ENCODE measurements around the gene CRCP.

The CRCP gene

DNA sequence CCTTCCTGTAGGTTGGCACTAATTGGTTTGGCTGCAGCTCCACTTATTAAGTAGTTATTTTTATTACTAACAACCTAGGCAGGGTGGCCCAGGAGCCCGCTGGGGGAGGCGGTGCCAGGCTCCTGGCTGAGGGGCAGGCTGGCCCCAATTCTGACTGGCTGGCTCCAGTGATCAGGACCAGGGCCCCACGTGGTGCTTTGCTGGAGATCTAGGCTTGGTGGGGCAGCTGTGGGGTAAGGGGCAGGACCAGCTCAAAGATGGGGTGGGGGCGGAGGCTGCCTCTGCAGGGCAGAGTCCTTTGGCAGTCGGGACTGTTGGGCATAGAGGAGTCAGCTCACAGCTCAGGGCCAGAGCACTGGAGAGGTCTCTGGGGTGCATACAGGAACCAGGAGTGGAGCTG, 36.6 kb upstream of the CRCP start:
- no peak overlapping the region for H3K4me3 ChIP-seq (ENCODE audit: low read depth, low read length)
- DNase-seq (ENCODE audit: low read depth), result no peak
- TF ChIP-seq, protein P1, sequence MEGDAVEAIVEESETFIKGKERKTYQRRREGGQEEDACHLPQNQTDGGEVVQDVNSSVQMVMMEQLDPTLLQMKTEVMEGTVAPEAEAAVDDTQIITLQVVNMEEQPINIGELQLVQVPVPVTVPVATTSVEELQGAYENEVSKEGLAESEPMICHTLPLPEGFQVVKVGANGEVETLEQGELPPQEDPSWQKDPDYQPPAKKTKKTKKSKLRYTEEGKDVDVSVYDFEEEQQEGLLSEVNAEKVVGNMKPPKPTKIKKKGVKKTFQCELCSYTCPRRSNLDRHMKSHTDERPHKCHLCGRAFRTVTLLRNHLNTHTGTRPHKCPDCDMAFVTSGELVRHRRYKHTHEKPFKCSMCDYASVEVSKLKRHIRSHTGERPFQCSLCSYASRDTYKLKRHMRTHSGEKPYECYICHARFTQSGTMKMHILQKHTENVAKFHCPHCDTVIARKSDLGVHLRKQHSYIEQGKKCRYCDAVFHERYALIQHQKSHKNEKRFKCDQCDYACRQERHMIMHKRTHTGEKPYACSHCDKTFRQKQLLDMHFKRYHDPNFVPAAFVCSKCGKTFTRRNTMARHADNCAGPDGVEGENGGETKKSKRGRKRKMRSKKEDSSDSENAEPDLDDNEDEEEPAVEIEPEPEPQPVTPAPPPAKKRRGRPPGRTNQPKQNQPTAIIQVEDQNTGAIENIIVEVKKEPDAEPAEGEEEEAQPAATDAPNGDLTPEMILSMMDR (IDR thresholded peaks at IDR 0.05; ENCODE audit: low read depth, low read length), result no peak
- TF ChIP-seq, protein P2, sequence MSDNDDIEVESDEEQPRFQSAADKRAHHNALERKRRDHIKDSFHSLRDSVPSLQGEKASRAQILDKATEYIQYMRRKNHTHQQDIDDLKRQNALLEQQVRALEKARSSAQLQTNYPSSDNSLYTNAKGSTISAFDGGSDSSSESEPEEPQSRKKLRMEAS (IDR thresholded peaks at IDR 0.05; ENCODE audit: low read depth, low read length), result no peak
- TF ChIP-seq POLR2A (IDR thresholded peaks at IDR 0.05; ENCODE audit: extremely low read depth, insufficient read length), result no peak
- TF ChIP-seq MYC (IDR thresholded peaks at IDR 0.05; ENCODE audit: low read depth, low read length), result no peak

DNA sequence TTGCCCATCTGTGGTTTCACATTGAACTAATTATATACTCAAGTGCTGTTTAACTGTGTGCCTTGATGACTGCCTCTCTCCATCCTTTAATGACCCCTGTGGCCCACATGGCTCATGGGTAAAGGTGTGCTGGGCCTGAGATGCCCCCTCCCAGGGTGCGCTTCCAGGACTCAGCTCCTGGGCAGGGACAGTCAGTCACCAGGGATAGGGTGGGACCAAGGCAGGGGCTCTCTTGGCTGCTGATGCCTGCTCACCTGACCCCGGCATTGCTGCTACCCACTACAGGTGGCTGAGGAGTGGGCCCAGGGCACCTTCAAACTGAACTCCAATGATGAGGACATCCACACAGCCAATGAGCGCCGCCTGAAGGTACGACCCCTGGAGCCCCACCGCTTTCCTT, 32.6 kb upstream of the CRCP start:
- H3K4me3 ChIP-seq (ENCODE audit: low read depth, low read length), result no peak overlapping the region
- TF ChIP-seq POLR2A (IDR thresholded peaks at IDR 0.05; ENCODE audit: extremely low read depth, insufficient read length), result no peak
- TF ChIP-seq MYC (IDR thresholded peaks at IDR 0.05; ENCODE audit: low read depth, low read length), result no peak
- TF ChIP-seq, protein P1 (IDR thresholded peaks at IDR 0.05; ENCODE audit: low read depth, low read length), result no peak
- TF ChIP-seq, protein P2 (IDR thresholded peaks at IDR 0.05; ENCODE audit: low read depth, low read length), result no peak
- DNase-seq (ENCODE audit: low read depth), result no peak

DNA sequence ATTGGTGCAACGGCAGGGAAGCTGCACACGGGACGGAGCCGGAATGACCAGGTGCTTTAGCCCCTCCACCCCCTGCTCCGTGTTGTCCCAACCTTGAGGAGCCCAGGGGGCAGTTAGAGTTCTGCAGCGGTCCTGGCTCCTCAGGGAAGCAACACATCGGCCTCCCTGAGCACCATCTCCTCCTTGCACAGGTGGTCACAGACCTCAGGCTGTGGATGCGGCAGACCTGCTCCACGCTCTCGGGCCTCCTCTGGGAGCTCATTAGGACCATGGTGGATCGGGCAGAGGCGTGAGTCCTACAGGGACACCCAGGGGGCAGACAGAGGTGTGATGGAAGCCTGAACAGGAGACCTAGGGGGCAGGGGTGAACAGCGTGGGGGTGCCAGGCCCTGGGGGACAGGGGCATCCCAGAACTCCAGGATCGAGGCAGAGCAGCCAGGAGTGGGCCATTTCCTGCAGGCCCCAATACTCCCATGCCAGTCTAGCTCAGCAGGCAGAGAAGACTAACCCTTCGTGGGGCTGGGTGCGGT, 31.7 kb upstream of the CRCP start:
- TF ChIP-seq MYC (IDR thresholded peaks at IDR 0.05; ENCODE audit: low read depth, low read length) (no peak), POLR2A (IDR thresholded peaks at IDR 0.05; ENCODE audit: extremely low read depth, insufficient read length) (no peak)
- TF ChIP-seq, protein P1 (IDR thresholded peaks at IDR 0.05; ENCODE audit: low read depth, low read length), result no peak
- TF ChIP-seq, protein P2 (IDR thresholded peaks at IDR 0.05; ENCODE audit: low read depth, low read length), result no peak
- DNase-seq (ENCODE audit: low read depth), result no peak
- no peak overlapping the region for H3K4me3 ChIP-seq (ENCODE audit: low read depth, low read length)

DNA sequence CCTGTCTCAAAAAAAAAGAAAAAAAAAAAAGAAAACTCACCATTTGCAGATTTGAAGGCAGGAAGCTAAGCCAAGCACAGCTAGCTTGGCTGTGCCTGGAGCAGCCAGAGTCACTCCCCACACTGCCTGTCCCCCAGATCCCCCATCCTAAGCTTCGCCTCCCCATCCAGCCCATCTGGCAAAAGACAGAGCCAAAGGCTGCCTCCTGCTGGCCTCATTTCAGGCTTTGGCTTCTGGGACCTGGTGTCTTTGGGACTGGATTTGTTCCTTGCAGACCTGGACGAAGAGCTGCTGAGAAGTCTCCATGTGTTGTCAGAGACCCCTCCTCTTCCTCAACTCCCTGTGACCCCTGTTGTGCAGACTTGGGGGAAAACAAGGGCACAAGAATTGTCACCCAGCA, 31.0 kb upstream of the CRCP start:
- no peak for TF ChIP-seq POLR2A (IDR thresholded peaks at IDR 0.05; ENCODE audit: extremely low read depth, insufficient read length)
- H3K4me3 ChIP-seq (ENCODE audit: low read depth, low read length), result no peak overlapping the region
- DNase-seq (ENCODE audit: low read depth), result no peak

DNA sequence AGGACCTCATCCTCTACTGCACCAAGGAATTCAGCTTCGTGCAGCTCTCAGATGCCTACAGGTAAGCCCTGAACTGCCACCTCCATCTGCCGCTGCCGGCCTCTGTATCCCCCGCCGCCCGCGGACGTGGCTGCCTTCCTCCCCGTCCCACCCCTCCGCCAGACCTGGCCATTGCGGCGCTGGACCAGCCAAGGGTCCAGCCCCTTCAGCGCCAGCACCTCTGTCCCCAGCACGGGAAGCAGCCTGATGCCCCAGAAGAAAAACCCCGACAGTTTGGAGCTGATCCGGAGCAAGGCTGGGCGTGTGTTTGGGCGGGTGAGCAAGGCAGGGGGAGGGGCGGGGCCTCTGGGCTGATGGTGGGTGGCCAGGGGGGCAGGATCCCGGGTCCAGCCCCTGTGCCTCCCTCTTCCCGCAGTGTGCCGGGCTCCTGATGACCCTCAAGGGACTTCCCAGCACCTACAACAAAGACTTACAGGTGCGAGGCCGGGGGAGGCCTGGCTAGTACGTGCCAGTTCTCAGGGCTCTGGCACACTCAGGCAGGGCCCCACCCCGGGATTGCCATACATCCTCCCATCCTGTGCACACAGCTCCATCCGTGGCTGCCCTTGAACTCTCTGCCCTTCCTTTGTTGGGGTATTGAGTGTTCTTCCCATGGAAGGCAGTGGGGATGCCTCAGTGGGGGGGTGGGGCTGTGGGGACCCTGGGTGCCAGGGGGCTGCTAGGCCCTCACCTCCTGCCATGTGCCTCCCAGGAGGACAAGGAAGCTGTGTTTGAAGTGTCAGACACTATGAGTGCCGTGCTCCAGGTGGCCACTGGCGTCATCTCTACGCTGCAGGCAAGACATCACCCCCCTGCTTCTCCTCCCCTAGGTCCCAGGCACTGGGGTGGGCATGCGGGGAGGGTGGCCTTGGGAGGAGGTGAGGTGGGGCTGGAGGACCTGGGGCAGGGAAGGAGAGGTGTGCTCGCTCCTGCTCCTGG, 25.5 kb upstream of the CRCP start:
- no peak overlapping the region for H3K4me3 ChIP-seq (ENCODE audit: low read depth, low read length)
- no peak for DNase-seq (ENCODE audit: low read depth)
- TF ChIP-seq, protein P2 (IDR thresholded peaks at IDR 0.05; ENCODE audit: low read depth, low read length), result no peak
- TF ChIP-seq MYC (IDR thresholded peaks at IDR 0.05; ENCODE audit: low read depth, low read length) (no peak), POLR2A (IDR thresholded peaks at IDR 0.05; ENCODE audit: extremely low read depth, insufficient read length) (no peak)
- TF ChIP-seq, protein P1 (IDR thresholded peaks at IDR 0.05; ENCODE audit: low read depth, low read length), result no peak

DNA sequence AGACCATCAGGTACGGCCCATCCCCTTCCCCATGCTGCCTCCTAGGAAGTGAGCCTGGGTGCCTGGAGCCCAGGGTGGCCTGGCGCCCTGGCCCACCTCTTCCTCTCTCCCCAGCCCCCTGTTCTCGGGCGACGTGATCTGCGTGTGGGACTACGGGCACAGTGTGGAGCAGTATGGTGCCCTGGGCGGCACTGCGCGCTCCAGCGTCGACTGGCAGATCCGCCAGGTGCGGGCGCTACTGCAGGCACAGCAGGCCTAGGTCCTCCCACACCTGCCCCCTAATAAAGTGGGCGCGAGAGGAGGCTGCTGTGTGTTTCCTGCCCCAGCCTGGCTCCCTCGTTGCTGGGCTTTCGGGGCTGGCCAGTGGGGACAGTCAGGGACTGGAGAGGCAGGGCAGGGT, 22.0 kb upstream of the CRCP start:
- no peak overlapping the region for H3K4me3 ChIP-seq (ENCODE audit: low read depth, low read length)
- no peak for DNase-seq (ENCODE audit: low read depth)
- TF ChIP-seq MYC (IDR thresholded peaks at IDR 0.05; ENCODE audit: low read depth, low read length) (no peak), POLR2A (IDR thresholded peaks at IDR 0.05; ENCODE audit: extremely low read depth, insufficient read length) (no peak)
- TF ChIP-seq, protein P1 (IDR thresholded peaks at IDR 0.05; ENCODE audit: low read depth, low read length), result no peak
- TF ChIP-seq, protein P2 (IDR thresholded peaks at IDR 0.05; ENCODE audit: low read depth, low read length), result no peak

All from NB4 (cell line).